Measurements from ENCODE around the gene CFDP1.

GRCh38 chr16:75286389-75286788, 146.9 kb downstream of the CFDP1 start:
- TF ChIP-seq TAF1 (IDR thresholded peaks at IDR 0.05; ENCODE audit: low read depth), result no peak
- TF ChIP-seq REST (IDR thresholded peaks at IDR 0.05; ENCODE audit: low read depth), result no peak
- no peak for TF ChIP-seq MAX (IDR thresholded peaks at IDR 0.05)
- no peak for TF ChIP-seq ZBTB7A (IDR thresholded peaks at IDR 0.05; ENCODE audit: low read depth)
- no peak for TF ChIP-seq EGR1 (IDR thresholded peaks at IDR 0.05)
